AML-193 (cell line): Measurements from ENCODE around the gene ANXA2.
"Not testable (repeated sequence)": the region's sequence is repeated elsewhere in the genome, so short reads cannot be mapped to it uniquely, and the experiment has no call there.

ENCODE experiments used
- DNase-seq, 2 experiments: peaks; one replicate each; lab custom pipeline; 2025; lab: John Stamatoyannopoulos, UW

The ANXA2 gene

GRCh38 chr15:60410350-60410749 lies 12.6 kb upstream of the ANXA2 start:
- DNase-seq = not testable (repeated sequence)

GRCh38 chr15:60408463-60408981 lies 10.7 kb upstream of the ANXA2 start:
- peak; percentile 91 for DNase-seq

DNA sequence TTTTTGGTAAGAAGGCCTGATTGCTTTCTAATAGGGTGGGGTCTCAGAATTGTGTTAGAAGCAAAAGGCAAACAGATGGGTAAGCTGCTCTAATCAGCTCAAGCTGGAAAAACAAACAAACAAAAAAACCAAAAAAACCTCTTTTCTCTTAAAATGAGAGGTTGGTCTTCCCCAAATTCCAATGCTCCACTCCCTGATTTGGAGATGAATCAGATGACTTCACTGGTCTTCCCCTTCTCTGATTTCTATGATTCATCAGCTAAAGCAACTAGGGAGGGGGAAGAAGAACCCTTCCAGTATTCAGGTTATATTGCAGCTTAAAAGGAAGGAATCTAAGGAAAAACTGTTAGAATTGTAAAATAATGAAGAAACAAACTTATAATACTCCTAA lies 9.6 kb upstream of the ANXA2 start:
- no peak for DNase-seq

GRCh38 chr15:60406513-60407414 lies 9.0 kb upstream of the ANXA2 start:
- DNase-seq = no peak

DNA sequence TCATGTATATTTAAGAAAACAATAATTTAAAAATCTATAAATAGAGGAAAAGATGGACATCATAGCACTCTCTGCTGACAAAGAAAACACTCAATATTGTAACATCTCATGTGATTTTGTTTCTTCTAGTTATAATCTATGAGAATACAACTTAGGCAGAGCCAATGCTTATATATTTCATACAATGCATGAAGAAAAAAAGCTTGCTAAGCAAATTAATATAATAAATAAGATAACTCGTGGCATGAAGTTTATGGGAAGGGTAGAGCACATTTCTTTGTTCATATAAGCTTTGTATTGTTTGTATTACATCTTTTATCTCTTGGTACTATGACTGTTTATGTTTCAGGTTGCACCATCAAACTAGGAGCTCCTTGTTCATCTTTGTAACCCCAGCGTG lies 7.6 kb upstream of the ANXA2 start:
- no peak for DNase-seq

GRCh38 chr15:60404351-60404750 lies 6.6 kb upstream of the ANXA2 start:
- not testable (repeated sequence) for DNase-seq

DNA sequence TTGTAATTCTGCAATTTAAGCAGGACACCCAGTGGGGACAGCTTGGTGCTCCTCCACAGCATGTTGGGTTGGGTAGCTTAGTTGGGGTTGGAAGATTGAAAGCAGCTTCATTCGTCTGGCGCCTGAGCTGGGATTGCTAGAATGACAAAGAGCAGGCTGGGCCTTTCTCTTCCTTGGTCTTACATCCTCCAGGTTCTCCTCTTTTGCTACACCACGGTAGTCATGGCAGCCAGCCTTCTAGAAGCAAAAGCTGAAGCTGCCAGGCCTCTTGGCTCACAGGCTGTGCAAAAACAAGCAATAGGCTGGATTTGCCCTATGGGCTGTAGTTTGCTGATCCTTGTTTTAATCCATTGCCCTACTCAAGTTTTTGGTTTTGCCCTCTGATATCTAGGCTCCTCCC lies 3.2 kb upstream of the ANXA2 start:
- no peak for DNase-seq

- DNase-seq = no peak
Observed at GRCh38 chr15:60399931-60400330, 2.1 kb upstream of the ANXA2 start.

DNA sequence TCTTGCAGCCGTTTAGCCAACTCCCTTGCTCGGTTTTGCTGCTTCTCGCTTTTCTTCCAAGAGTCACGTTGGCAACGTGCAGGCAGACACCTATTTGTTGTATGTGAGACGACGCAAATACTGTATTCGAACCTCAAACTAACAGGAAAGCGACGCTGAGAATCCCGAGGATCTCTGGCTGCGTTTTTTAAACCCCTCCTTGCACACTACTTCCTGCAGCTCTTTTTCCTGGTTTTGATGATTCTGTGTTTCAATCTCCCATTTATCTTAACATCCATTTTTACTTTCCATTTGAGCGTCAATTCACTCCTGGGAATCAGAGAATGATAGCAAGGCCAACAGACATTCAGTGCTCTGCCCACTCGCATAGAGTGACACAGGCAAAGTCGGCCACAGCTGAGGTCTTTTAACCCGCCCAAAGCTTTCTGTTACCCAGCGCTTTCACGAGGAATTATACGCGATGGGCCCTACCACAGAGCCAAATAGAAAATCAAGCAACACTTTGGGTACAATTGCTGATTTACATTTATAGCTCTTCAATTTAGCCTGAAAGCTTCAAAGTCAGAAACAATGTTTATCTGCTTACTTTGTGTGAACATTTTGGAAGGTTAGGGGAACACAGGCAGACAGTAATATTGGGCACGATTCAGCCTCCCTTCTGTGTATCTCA lies 1.6 kb upstream of the ANXA2 start:
- DNase-seq = no peak

DNA sequence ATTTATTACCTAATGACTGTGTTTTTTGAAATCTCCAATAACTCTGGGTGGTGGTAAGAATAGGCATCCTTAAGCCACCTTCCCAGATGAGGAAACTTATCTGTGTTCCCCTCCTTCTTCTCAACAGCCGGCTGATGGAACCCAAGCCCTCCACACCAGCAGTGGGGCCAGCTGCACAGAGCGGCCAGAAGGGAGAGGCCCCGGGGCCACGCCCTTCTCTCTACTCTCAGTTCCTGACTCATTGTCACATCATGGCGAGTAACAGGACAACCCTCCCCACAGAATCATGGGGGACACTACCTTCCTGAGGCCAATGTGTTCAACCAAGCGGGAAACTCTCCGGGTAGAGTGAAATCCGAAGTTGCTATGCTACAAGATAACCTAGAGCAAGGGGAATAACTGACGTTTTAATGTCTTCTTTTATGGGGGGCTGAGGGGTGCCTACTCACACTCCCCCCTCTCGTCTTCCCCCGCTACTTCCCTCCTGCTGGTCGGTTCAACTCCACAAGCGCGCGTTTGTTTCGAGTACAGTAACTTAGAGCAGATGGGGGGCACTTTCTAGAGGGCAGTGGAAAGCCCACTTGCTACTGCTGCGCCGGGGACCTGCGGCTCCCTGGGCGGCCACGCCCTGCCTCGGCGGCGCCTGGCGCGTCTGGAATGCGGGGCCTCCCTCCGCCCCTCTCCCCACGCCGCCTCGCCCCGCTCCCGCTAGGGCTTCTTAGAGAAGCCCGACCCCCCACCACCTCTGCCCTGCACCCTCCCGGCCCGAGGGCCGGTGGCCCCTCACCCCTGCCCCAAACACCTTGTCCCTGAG lies 621 bp downstream of the ANXA2 start:
- no peak for DNase-seq

DNA sequence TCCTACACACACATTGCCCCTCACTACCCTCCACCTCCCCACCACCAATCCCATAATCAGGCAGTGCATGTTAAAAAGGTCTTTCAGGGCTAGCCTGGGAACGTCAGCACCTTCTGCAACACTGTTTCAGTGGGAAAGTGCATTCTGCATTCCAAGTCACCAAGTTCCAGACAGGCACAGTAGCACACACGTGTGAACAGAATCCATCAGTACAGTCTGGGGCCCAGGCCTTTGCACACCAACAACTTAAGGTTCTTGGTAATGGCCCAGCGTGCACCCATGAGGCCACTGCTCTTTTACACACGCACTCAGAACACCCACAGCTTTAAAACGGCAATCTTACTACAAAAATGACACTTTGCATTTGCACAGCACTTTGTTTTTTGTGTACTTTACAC lies 1.2 kb downstream of the ANXA2 start:
- DNase-seq = no peak

DNA sequence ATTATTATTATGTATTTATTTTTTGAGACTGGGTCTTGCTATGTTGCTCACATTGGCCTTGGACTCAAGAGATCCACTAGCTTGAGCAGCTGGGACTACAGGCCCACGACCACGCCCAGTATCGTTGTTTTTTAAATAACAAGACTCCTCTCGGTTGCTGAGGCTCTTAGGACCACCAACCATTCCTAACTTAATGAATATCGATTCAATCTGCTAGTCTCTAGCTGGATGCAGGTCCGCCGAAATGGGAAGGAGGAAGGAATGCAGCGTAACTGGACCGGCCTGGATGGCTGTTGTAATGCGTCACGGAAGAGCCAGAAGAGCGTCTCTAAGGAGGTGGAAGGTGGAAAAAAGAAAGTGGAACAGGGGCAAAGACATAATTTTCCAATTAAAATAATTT lies 1.7 kb downstream of the ANXA2 start:
- DNase-seq = no peak

DNA sequence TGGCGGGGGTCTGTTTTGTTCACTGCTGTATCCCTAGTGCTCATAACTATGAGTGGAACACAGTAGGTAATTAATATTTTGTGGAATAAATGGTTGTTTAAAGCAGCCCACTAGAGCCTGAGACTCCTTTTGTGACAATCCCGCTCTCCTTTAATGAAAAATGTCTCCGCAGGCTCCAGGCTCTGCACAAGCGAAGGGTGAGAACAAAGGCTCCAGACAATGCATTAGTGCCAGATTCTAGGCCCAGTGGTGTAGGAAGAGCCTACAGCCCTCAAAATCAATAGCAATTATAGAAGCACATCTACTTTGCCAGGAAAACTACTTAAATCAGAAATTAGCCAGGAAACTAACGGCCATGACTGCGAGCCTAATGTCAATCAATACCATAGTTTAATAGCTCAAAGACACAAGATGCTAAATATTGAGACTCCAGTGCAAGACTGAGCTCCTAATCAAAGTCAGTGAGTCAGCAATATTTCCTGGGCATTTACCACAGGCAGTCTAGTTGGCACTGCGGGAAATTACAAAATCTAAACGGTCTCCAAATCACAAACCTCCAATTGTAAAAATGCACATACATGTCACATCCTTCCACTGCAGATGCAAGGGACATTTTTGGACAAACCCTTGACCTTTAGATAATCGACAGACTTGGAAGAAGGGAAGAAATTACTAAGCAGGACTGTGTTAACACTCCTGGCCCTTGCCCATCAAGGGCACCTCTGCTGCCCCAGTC lies 2.3 kb downstream of the ANXA2 start:
- peak; percentile 56 to 65 for DNase-seq

GRCh38 chr15:60394689-60395097 lies 3.1 kb downstream of the ANXA2 start:
- no peak for DNase-seq

GRCh38 chr15:60392986-60393790 lies 4.6 kb downstream of the ANXA2 start:
- DNase-seq = no peak

DNA sequence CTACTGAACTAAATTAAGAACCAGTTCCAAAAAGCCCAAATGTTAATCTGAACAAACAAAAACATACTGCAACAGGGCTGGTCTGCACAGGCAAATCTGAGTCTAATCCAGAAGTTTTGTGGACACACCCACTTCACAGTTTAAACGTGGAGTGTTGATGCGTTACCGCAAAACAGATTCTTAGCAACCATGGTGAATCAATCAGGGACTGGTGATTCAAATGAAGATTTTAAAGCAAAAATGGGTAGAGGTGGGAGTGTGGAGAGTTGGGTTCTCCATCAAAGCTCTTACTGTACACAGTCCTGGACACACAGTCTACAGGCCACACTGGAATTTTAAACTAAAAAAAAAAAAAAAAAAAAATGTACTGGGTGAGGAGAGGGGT lies 5.2 kb downstream of the ANXA2 start:
- no peak for DNase-seq

GRCh38 chr15:60391722-60392315 lies 6.0 kb downstream of the ANXA2 start:
- no peak for DNase-seq

DNA sequence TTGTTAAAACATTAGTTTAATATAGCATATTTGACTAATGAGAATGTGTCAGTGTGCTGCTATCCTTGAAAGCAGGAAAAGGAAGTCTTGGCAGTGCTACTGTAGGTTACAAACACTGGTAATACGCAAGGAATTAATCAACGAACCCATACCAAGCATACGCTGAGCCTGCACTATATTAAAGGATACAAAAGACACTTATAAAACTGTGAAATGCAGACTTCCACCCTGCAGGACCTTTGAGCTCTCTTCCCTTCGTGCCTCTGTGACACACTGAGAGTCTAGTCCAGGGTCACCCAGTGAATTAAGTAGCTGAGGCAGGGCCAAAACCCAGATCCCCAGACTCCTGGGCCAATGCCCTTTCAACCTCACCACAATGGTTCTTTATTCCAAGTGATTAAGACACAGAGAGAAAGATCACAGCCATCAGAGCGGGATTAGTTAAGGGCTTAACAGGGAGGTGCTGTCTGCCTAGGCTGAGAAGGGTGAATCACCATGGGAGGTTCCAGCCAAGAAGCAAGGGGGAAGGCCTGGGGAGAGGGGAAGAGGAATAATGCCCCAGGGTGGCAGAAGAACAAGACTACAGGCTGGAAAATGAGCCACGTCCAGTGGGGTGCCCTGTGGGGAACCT lies 6.8 kb downstream of the ANXA2 start:
- no peak for DNase-seq

DNA sequence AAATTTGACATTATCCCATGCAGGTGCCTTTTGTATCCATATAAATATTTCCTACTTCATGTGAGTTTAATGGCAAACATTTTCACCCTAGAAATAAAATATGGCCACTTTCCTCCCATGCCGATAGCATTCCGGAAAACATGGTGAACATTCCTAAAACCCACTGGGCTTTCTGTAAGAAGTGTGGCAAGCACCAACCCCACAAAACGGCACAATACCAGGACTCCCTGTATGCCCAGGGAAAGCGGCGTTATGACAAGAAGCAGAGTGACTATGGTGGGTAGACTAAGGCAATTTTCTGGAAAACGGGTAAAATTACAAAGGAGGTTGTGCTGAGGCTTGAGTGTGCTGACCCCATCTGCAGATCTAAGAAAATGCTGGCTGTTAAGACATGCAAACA lies 7.6 kb downstream of the ANXA2 start:
- DNase-seq = no peak
